Activated T-helper 1 cell treated with anti-CD3 and anti-CD28 coated beads, Interleukin-2, amount 50 U/mL, for 16 hours (primary cell): ENCODE data around the gene PSMD2.

Source experiments
- DNase-seq, 2 donors: peaks; one replicate each; pipeline ENCODE4 v3.0.0-alpha.2; 2020; ENCODE audit warnings: low read depth in 1 of 2, low spot score in 1 of 2

The PSMD2 gene

GRCh38 chr3:184354121-184354728 lies 55.2 kb downstream of the PSMD2 start:
- DNase-seq: peak; percentile 41 to 43

- DNase-seq: no peak
These were observed 55.7 kb downstream of the PSMD2 start for GRCh38 chr3:184354754-184355153.

- DNase-seq: no peak
These were observed 56.4 kb downstream of the PSMD2 start for GRCh38 chr3:184355261-184356040.

GRCh38 chr3:184357248-184358123 lies 58.4 kb downstream of the PSMD2 start:
- no peak for DNase-seq

DNA sequence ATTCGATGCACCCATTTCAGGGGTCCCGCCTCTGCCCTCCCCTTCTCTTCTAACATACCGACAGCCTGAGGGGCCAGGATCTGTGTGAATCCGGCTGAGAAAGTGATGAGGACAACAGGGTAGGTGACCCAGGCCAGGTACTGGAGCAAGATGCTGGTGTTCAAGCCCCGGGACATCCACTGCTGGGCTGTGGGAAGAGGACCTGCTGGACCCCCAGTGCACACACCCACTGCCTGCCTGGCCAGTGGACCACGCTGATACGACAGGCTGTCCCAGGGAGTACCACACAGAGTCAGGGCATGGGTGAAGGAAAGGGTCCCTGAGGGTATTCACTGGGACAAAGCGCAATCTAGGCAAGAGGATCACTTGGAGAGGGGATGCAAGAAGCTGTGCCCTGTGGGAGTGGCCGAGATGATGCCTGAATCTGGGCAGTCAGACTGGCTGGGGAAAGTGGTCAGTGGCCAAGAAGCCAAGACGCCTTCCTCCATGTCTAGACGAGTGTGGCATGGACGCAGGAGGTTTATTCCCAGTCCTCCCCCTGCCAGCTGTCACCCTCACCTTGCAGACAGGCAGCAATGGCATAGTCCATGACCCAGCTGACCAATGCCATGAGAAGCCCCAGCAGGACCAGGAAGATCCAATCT lies 59.2 kb downstream of the PSMD2 start:
- DNase-seq: no peak
